Cardiac muscle cell (in vitro differentiated cells and primary cell): ENCODE results near the gene SMIM35. TPM values are rescaled to one million over a fixed set of nuclear protein-coding genes. Genes with fewer than 3 reads are reported as not detected.
"Not testable (repeated sequence)": the region's sequence is repeated elsewhere in the genome, so short reads cannot be mapped to it uniquely, and the experiment has no call there.

Experiments
- DNase-seq, 2 donors: peaks; one replicate each; pipeline versions ENCODE4 v3.0.0 to v3.0.0-alpha.2; 2010 to 2017; ENCODE audit warnings: low read depth in 1 of 2, low spot score in 1 of 2
- H3K27ac ChIP-seq: fragments of 200-600 bp; sonication (generic); 2 replicates; pipeline ENCODE4 v1.5.1; 2016
- H3K27me3 ChIP-seq: fragments of 200-600 bp; sonication (generic); 2 replicates; pipeline ENCODE4 v1.6.0; 2016; ENCODE audit warnings: control low read depth
- H3K36me3 ChIP-seq: fragments of 200-600 bp; sonication (generic); 2 replicates; pipeline ENCODE4 v1.5.1; 2016; ENCODE audit warnings: control low read depth
- H3K4me1 ChIP-seq: fragments of 200-600 bp; sonication (generic); 2 replicates; pipeline ENCODE4 v1.8.1; 2017; ENCODE audit warnings: low read depth, mild to moderate bottlenecking, mixed run types
- H3K4me3 ChIP-seq: fragments of 200-600 bp; sonication (generic); 2 replicates; pipeline ENCODE4 v1.5.1; 2016; ENCODE audit warnings: mild to moderate bottlenecking
- H3K9me3 ChIP-seq: fragments of 200-600 bp; sonication (generic); 2 replicates; pipeline ENCODE4 v1.5.1; 2017; ENCODE audit warnings: low read depth, mild to moderate bottlenecking, control low read depth
- CTCF ChIP-seq: IDR thresholded peaks from 2 replicates; pipeline ENCODE4 v1.5.1; 2012; ENCODE audit warnings: low read depth, mild to moderate bottlenecking, low read length
- polyA plus RNA-seq: library from polyadenylated mRNA; unstranded; fragments of >200 nt; fragmentation: Nextera tagmentation; extraction: Ambion mirVana; gene quantifications from 2 replicates; pipeline ENCODE4 v1.2.1, GENCODE V29; 2016
- total RNA-seq: library from RNA; depleted of rRNA; stranded (reverse); fragments of >200 nt; gene quantifications from 2 replicates; pipeline ENCODE4 v1.2.3, GENCODE V29; 2016

The SMIM35 gene
- total and polyA plus RNA-seq, 2 experiments from 2014 or later, result not detected

- no peaks in the 10 kb centered on the region for H3K4me1 ChIP-seq
- H3K27ac ChIP-seq, result no peak overlapping the region
- H3K4me3 ChIP-seq, result no peak overlapping the region
- DNase-seq, result peak in 1 of 2 donors; percentile 36
- no peaks in the 10 kb centered on the region for H3K9me3 ChIP-seq
- TF ChIP-seq CTCF, result no peak
- peaks cover 2% of the 10 kb centered on the region for H3K27me3 ChIP-seq
- no peaks in the 10 kb centered on the region for H3K36me3 ChIP-seq
These were observed 78.4 kb downstream of the SMIM35 start for GRCh38 chr11:118008271-118008911.

GRCh38 chr11:118007563-118008270 lies 79.0 kb downstream of the SMIM35 start:
- DNase-seq, result peak in 1 of 2 donors; percentile 39
- not testable (repeated sequence) for H3K27ac ChIP-seq, H3K9me3 ChIP-seq, H3K27me3 ChIP-seq, H3K4me1 ChIP-seq, H3K36me3 ChIP-seq, H3K4me3 ChIP-seq

GRCh38 chr11:118007040-118007439 lies 79.7 kb downstream of the SMIM35 start:
- TF ChIP-seq CTCF, result no peak
- Histone ChIP-seq H3K4me3 (no peak overlapping the region), H3K27me3 (peaks cover 2% of the 10 kb centered on the region), H3K27ac (no peak overlapping the region), H3K4me1 (peaks cover 4% of the 10 kb centered on the region), H3K36me3 (no peaks in the 10 kb centered on the region), H3K9me3 (no peaks in the 10 kb centered on the region)
- DNase-seq, result no peak

- Histone ChIP-seq H3K9me3 (no peaks in the 10 kb centered on the region), H3K4me3 (no peak overlapping the region), H3K27ac (no peak overlapping the region), H3K4me1 (peaks cover 4% of the 10 kb centered on the region), H3K27me3 (peaks cover 2% of the 10 kb centered on the region), H3K36me3 (no peaks in the 10 kb centered on the region)
- peak in 1 of 2 donors; percentile 28 for DNase-seq
- no peak for TF ChIP-seq CTCF
These were observed 80.6 kb downstream of the SMIM35 start for GRCh38 chr11:118006153-118006534.

- Histone ChIP-seq H3K9me3 (no peaks in the 10 kb centered on the region), H3K4me3 (no peak overlapping the region), H3K4me1 (peaks cover 4% of the 10 kb centered on the region), H3K27ac (no peak overlapping the region), H3K27me3 (peaks cover 2% of the 10 kb centered on the region), H3K36me3 (no peaks in the 10 kb centered on the region)
- no peak for TF ChIP-seq CTCF
- no peak for DNase-seq
These were observed 81.3 kb downstream of the SMIM35 start for GRCh38 chr11:118005224-118006152.
